Measurements from ENCODE around the gene C1orf210. TPM values are rescaled to one million over a fixed set of nuclear protein-coding genes. Genes with fewer than 3 reads are reported as not detected.

The C1orf210 gene
- polyA plus RNA-seq, 3 donors = 0.05 TPM; not detected in 2

GRCh38 chr1:43284065-43284464 is 1.3 kb downstream of the C1orf210 start:
- no peaks in the 10 kb centered on the region for H3K4me1 ChIP-seq (ENCODE audit: control insufficient read depth in 1 of 2, insufficient read depth in 2 of 2, low read length in 2 of 2)
- no peak overlapping the region for H3K4me3 Mint-ChIP-seq
- peaks cover 2 to 4% (median 4%) of the 10 kb centered on the region in 3 donors for H3K27me3 Mint-ChIP-seq (ENCODE audit: low read depth in 3 of 3)
- no peaks in the 10 kb centered on the region for H3K36me3 ChIP-seq (replicated peaks in 1 of 2; ENCODE audit: control insufficient read depth in 1 of 2, insufficient read depth in 2 of 2, low read length in 2 of 2)
- no peak overlapping the region for H3K27ac ChIP-seq (ENCODE audit: low read depth in 1 of 2, low read length in 2 of 2)
- H3K4me1 Mint-ChIP-seq = peaks cover 2% of the 10 kb centered on the region
- H3K9me3 Mint-ChIP-seq = no peaks in the 10 kb centered on the region
- no CpG with 5 or more reads among the region's 3 CpGs for WGBS (ENCODE audit: insufficient coverage)
- H3K4me2 ChIP-seq (replicated peaks; ENCODE audit: extremely low read depth, low read length, poor library complexity, severe bottlenecking) = no peak overlapping the region
- no peak for DNase-seq
- H3K27ac Mint-ChIP-seq = no peak overlapping the region
- no peak for TF ChIP-seq CTCF (IDR thresholded peaks at IDR 0.05)
- no peak overlapping the region for H2AFZ ChIP-seq (ENCODE audit: insufficient read depth, low read depth, low read length, poor library complexity, severe bottlenecking)
- H3K36me3 Mint-ChIP-seq = no peaks in the 10 kb centered on the region
- H3K9ac ChIP-seq (ENCODE audit: insufficient read depth, low read length, poor library complexity, severe bottlenecking) = no peak overlapping the region
- no peak overlapping the region for H3K4me3 ChIP-seq (replicated peaks in 1 of 3; ENCODE audit: low read depth in 2 of 3, low read length in 3 of 3)
- H4K20me1 ChIP-seq (ENCODE audit: insufficient read depth, low read length) = no peaks in the 10 kb centered on the region
- intact Hi-C loops (cut with micrococcal nuclease) = no loop called here
- no peaks in the 10 kb centered on the region for H3K9me3 ChIP-seq (replicated peaks in 1 of 2; ENCODE audit: control insufficient read depth in 1 of 2, insufficient read depth in 1 of 2, low read length in 2 of 2)
- no peaks in the 10 kb centered on the region for H3K79me2 ChIP-seq (ENCODE audit: insufficient read depth, low read length)
- H3K27me3 ChIP-seq (ENCODE audit: control insufficient read depth in 2 of 2, insufficient read depth in 2 of 2, low read length in 2 of 2) = no peaks in the 10 kb centered on the region

GRCh38 chr1:43282220-43283195 is 2.9 kb downstream of the C1orf210 start:
- H3K27me3 Mint-ChIP-seq (ENCODE audit: low read depth in 3 of 3) = peaks cover 0 to 5% (median 4%) of the 10 kb centered on the region in 3 donors
- H3K79me2 ChIP-seq (ENCODE audit: insufficient read depth, low read length) = no peaks in the 10 kb centered on the region
- H3K4me2 ChIP-seq (replicated peaks; ENCODE audit: extremely low read depth, low read length, poor library complexity, severe bottlenecking) = no peak overlapping the region
- H3K36me3 Mint-ChIP-seq = no peaks in the 10 kb centered on the region
- no peak for TF ChIP-seq CTCF (IDR thresholded peaks at IDR 0.05)
- H3K27ac Mint-ChIP-seq = no peak overlapping the region
- H4K20me1 ChIP-seq (ENCODE audit: insufficient read depth, low read length) = no peaks in the 10 kb centered on the region
- H3K27ac ChIP-seq (ENCODE audit: low read depth in 1 of 2, low read length in 2 of 2) = no peak overlapping the region
- H3K27me3 ChIP-seq (ENCODE audit: control insufficient read depth in 2 of 2, insufficient read depth in 2 of 2, low read length in 2 of 2) = no peaks in the 10 kb centered on the region
- no peaks in the 10 kb centered on the region for H3K9me3 ChIP-seq (replicated peaks in 1 of 2; ENCODE audit: control insufficient read depth in 1 of 2, insufficient read depth in 1 of 2, low read length in 2 of 2)
- no peaks in the 10 kb centered on the region for H3K36me3 ChIP-seq (replicated peaks in 1 of 2; ENCODE audit: control insufficient read depth in 1 of 2, insufficient read depth in 2 of 2, low read length in 2 of 2)
- H3K4me3 ChIP-seq (replicated peaks in 1 of 3; ENCODE audit: low read depth in 2 of 3, low read length in 3 of 3) = no peak overlapping the region
- H3K4me3 Mint-ChIP-seq = no peak overlapping the region
- 93% methylated on average over 10 of the region's 15 CpGs for WGBS (ENCODE audit: insufficient coverage)
- peaks cover 2% of the 10 kb centered on the region for H3K4me1 Mint-ChIP-seq
- DNase-seq = no peak
- H3K9me3 Mint-ChIP-seq = no peaks in the 10 kb centered on the region
- intact Hi-C loops (cut with micrococcal nuclease) = no loop called here
- no peak overlapping the region for H2AFZ ChIP-seq (ENCODE audit: insufficient read depth, low read depth, low read length, poor library complexity, severe bottlenecking)
- no peak overlapping the region for H3K9ac ChIP-seq (ENCODE audit: insufficient read depth, low read length, poor library complexity, severe bottlenecking)
- H3K4me1 ChIP-seq (ENCODE audit: control insufficient read depth in 1 of 2, insufficient read depth in 2 of 2, low read length in 2 of 2) = no peaks in the 10 kb centered on the region

Measured in CD14-positive monocyte (primary cell).